TTC549 (cell line): Measurements from ENCODE around the gene KDM5A.

Experiments used
- FAIRE-seq: peaks from 2 replicates; lab custom pipeline; 2012; peaks lifted over from hg19 to GRCh38; lab: Jason Lieb, UNC

KDM5A gene

DNA sequence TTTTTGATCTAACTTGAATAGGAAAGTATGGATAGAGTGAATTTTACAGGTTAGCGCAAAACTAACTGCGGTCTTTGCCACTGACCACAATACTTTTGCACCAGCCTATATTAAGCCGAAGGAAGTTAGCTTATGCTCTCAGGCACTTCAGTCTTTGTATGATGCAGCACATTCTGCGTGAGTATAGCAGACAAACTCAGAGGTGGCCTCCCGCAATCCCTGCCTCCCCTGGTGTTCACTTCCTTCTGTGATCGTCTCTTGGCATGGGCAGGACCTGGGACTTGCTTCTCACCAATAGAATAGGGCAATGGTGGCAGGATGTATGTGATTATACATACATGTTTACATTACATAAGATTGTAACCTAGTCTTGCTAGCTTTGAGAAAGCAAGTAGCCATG lies 116.2 kb downstream of the KDM5A start:
- no peak for FAIRE-seq

GRCh38 chr12:271161-271560 lies 118.0 kb downstream of the KDM5A start:
- no peak for FAIRE-seq

GRCh38 chr12:269191-269590 lies 119.9 kb downstream of the KDM5A start:
- no peak for FAIRE-seq

GRCh38 chr12:268483-268840 lies 120.7 kb downstream of the KDM5A start:
- no peak for FAIRE-seq

DNA sequence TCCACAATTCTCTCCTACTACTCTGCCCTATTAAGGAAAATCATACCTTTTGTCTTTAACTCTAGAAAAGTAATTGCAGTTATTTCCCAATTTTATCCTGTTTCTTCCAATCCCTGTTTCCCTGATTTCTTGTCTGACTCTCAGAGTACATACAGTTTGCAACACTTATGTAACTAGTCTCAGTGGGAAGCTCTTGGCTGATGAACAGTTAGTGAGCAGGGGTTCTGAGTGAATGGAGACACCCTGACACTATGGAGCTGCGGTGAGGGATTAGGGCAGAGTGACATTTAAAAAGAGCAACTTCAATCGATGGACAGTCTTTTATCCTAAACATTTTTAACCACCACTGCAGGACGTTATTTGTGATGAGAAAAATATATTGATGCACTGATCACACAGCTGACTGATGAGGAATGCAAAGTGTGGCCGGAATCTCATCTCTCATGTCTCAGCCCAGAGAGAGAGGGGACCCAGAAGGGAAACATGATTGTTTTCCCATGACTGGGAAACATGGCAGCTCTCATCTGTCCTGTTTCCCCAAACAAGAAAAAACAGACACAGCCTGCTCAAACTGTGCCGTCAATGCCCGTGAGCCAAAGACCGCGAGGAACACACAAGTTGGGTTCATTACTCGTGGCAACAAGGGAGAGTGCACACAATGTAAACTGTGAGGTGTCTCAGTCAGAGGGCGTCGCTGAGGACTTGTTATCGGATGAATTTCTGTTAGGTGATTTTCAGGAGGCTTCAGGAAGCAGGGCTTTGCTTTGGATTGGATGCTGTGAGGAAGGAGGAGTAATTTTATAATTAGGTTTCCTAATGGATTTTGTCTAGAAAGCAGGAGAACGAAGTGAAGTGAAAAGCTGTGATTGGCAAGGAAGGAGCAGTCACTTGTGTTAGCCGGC lies 121.3 kb downstream of the KDM5A start:
- no peak for FAIRE-seq

DNA sequence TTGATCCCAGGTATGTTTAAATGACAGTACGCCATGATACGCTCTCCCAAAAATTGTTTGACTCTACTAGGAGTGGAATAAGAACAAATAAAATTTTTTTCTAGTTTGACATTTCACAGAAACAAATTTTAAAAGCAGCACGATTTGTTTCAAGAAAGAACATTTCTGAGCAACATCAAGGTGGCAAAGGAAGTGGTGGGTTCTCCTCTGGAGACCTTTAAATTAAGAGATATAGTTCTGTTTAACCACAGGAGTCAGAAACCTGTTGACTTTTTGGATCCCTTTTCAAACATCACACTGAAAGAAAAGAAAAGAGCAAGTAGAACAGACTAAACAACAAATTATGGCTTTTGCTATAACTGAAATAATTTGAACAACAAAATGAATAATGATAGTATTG lies 124.0 kb downstream of the KDM5A start:
- FAIRE-seq, result no peak

DNA sequence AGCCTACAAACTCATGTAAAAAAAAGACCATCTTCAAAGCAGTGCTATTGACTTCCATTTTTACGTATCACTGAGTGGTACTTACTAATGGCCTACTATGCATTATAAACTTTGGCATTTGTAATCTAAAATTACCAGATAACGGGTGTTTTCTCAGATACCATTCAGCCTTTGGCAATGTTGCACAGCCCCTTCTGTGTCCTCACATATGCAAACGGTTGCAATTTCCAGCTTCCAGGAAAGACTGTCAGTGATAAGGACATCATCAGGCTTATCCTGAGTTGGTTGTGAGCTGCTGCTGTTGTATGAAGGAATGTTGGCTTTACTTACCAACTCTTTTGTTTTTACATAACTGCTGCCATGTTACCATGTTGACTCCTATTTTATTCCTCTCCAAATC lies 124.9 kb downstream of the KDM5A start:
- FAIRE-seq, result no peak

DNA sequence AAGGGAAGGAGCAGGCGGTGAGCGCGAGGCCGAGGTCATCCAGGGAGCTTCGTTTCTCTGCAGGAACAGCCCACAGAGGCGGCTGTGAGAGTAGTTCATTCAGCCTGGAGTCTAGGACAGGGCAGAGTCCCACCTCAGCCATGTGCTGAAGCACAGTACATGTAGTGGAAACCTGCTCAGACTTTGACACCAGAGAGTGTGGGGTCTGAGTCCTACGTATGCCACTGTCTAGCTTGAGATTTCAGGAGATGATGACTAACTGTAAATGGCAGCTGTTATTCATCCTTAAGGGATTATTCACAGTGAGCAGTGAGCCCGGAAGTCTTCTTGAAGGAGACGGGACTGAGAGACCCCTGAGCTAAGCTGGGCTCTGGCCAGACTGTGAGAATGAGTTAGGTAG lies 125.5 kb downstream of the KDM5A start:
- no peak for FAIRE-seq

GRCh38 chr12:262817-263216 lies 126.3 kb downstream of the KDM5A start, which contains the start of gene SLC6A13:
Gene SLC6A13 (minus strand): TSS chr12:262836. CDS start chr12:260052, 2,784 bp downstream.
- FAIRE-seq, result no peak

GRCh38 chr12:262113-262512 lies 127.0 kb downstream of the KDM5A start:
- no peak for FAIRE-seq

DNA sequence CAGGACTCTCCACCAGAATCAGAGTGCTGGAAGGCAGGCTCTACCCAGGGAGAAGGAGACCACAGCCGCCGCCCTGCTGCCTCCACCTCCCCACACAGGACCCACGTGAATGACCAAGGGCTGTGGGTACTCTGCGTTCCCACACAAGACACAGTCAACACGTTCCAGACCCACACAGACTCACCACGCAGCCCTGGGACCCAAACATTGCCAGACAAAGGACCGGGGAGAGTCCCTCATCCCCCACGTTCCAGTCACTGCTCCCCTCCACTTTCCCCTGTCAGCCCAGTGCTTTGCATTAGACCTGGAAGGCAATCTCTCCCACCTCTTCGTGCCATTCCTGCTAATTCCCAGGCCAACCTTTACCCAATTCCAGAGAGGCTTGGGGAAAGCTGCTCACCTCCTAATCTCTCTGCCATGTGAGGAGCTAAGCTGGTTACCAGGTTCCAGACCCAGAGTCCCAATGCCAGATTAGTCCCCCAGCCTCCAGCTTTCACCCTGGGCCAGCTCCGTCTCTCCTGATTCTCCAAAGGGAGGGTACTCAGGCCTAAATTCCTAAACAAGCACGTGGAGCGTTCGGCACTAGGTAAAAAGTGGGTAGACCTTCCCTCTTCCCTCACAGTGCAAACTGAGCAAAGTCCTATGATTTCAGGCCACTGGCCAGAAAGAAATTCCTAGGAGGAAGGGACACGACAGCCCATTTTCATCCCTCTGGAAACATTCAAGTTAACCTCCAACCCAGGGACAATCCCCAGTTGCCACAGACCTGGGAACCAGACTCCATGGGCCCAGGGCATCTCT lies 131.4 kb downstream of the KDM5A start:
- no peak for FAIRE-seq

GRCh38 chr12:256958-257357 lies 132.2 kb downstream of the KDM5A start:
- FAIRE-seq, result no peak

DNA sequence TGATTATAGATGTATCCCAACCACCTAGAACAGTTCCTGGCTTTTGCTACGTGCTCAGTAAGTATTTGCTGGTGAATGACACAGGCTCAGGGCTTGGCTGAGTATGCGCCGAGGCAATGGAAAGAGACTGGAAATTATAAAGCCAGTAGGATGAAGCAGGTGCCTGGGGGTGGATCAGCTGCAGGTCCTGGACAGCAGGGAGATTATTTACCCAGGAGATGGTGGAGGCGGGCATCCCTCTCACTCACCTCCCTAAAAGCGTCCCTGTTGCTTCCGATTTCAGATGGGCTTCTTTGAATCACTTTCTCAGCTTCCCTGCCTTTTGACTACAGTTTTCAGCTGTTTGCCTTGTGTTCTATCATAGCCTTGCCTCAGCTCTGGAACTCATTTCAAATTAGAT lies 132.9 kb downstream of the KDM5A start:
- FAIRE-seq, result no peak

DNA sequence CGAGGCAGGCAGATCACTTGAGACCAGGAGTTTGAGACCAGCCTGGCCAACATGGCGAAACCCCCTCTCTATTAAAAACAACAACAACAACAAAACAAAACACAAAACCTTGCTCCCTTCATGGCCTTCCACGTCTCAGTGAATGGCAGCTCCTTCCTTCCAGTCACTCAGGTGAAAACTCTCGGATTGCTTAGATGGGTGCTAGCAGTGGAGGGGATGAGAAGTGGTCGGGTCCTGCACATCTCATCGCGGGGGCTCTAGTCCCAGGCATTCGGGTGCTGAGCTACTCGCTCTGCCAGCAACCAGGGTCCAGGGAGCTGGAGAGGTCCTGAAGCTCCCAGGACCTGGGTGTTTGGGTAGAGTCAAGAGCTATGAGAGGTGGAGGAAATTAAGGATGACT lies 134.2 kb downstream of the KDM5A start:
- no peak for FAIRE-seq

DNA sequence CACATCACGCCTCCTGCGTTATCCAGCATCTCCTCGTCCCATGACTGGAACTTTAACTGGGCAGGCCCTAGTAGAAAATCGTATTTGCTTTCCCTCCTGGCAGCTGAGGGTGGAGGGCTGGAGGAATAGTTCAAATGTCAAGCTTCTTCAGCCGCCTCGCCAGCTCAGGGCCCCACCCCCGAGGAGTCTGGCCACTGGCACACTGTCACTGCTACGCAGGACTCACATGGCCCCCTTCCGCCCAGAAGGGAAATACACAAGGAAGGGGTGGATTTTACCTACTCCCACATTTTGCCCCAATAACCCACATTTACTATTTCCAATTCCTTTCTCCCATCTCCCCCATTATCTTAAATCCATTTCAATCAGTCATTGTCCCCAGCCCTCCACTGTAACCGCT lies 135.1 kb downstream of the KDM5A start:
- no peak for FAIRE-seq

DNA sequence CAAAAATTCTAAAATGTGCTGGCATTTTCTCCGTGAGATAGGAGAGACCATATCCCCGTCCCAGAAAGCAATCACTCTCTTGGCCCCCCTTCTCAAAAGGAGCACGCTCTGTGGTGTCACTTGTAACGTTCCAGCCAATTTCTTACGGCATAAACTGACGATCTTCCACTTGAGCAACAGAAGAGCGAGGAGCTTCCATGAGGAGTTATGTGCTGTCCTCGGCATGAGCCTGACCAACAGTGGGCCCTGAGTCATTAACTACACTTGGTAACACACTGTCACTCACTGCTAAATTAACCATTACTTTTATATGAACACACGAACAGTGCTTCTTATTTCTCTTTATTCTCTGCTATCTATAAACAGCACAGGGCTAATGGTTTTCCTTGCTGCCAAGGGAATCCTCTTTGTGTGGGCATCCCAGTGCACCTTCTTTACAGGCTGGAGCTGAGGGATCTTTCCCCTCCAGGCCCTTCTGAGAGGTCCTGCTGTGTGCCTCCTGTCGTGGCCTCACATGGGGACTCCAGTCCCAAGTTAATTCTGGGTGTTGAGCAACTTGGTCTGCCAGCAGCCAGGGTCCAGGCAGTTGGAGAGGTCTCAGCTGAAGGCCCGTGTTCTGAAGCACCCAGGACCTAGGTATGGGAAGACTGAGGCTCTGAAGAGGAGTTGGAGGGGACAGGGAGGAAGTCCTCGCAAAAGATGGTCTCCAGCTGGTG lies 135.8 kb downstream of the KDM5A start:
- FAIRE-seq, result no peak

GRCh38 chr12:252636-253035 lies 136.5 kb downstream of the KDM5A start:
- FAIRE-seq, result no peak

- no peak for FAIRE-seq
Measured at GRCh38 chr12:247271-247670, 141.8 kb downstream of the KDM5A start.

DNA sequence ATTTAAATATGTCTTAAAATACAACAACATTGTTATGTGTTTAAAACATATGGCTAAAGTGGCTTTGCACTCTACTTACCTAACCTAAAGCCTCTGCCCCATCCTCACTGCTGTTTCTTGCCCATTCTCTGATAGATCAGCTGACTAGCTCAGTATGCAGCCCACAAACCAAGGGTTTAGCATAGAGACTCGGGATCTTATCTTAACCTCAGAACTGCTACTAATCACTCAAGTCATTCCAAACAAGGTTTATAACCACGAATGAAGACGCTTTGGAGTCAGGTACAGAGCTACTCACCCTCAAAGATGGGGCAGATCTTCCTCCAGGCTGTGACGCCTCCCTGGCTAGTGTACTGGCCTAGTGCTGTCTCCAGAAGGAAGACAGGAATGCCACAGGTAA lies 145.7 kb downstream of the KDM5A start:
- FAIRE-seq, result no peak

- no peak for FAIRE-seq
Measured at GRCh38 chr12:242496-242895, 146.6 kb downstream of the KDM5A start.

GRCh38 chr12:241266-241665 lies 147.9 kb downstream of the KDM5A start:
- FAIRE-seq, result no peak

DNA sequence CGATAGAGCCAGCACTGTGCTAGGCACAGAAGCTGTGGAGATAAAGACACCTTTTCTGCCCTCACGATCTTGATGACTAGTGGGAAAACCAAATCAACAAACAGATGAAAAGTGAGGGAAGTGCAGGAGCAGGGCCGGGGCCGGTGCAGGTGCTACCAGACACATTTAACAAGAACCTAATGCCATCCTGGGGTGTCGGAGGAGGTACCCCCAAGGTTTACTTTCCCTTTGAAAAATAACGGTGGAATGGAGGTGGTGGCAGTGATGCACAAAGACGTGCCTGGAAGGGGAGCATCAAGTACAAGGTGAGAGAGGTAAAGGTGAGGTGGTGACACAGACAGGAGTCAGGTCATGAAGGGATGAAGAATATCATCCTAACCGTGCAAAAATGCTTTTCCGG lies 148.6 kb downstream of the KDM5A start:
- no peak for FAIRE-seq
